AG08395 (cell line): ENCODE measurements around the gene ESR1.
A peak's percentile ranks its signal among the peaks of the same experiment; 100 is the strongest.
"Not testable (repeated sequence)": the region's sequence is repeated elsewhere in the genome, so short reads cannot be mapped to it uniquely, and the experiment has no call there.

ENCODE experiments used
- DNase-seq: peaks from one replicate; pipeline ENCODE4 v3.0.0; 2012; ENCODE audit warnings: mixed read lengths, low spot score

ESR1 gene

GRCh38 chr6:152135755-152136448 lies 328.4 kb downstream of the ESR1 start:
- no peak for DNase-seq

GRCh38 chr6:152136449-152136825 lies 329.0 kb downstream of the ESR1 start:
- DNase-seq, result no peak

GRCh38 chr6:152138344-152138743 lies 330.9 kb downstream of the ESR1 start:
- DNase-seq, result not testable (repeated sequence)

GRCh38 chr6:152142105-152142504 lies 334.6 kb downstream of the ESR1 start:
- no peak for DNase-seq

GRCh38 chr6:152143359-152143758 lies 335.9 kb downstream of the ESR1 start:
- no peak for DNase-seq

- DNase-seq, result peak; percentile 77
These were observed 338.9 kb downstream of the ESR1 start for GRCh38 chr6:152146385-152146784.

GRCh38 chr6:152147269-152147668 lies 339.8 kb downstream of the ESR1 start:
- DNase-seq, result no peak

- DNase-seq, result no peak
These were observed 340.9 kb downstream of the ESR1 start for GRCh38 chr6:152148412-152148811.

GRCh38 chr6:152150196-152150595 lies 342.7 kb downstream of the ESR1 start:
- DNase-seq, result no peak

- DNase-seq, result peak; percentile 12
These were observed 344.4 kb downstream of the ESR1 start for GRCh38 chr6:152151920-152152319.

GRCh38 chr6:152154559-152155356 lies 347.3 kb downstream of the ESR1 start:
- no peak for DNase-seq

GRCh38 chr6:152155792-152156191 lies 348.3 kb downstream of the ESR1 start:
- DNase-seq, result no peak

GRCh38 chr6:152160346-152160745 lies 352.9 kb downstream of the ESR1 start:
- DNase-seq, result no peak

GRCh38 chr6:152161501-152161900 lies 354.0 kb downstream of the ESR1 start:
- DNase-seq, result no peak

- DNase-seq, result no peak
These were observed 357.5 kb downstream of the ESR1 start for GRCh38 chr6:152164957-152165356.

- DNase-seq, result no peak
These were observed 359.0 kb downstream of the ESR1 start for GRCh38 chr6:152166497-152166896.

- DNase-seq, result no peak
These were observed 359.4 kb downstream of the ESR1 start for GRCh38 chr6:152166897-152167296.

GRCh38 chr6:152167641-152168603 lies 360.4 kb downstream of the ESR1 start:
- DNase-seq, result no peak

- DNase-seq, result no peak
These were observed 362.8 kb downstream of the ESR1 start for GRCh38 chr6:152170313-152170701.

GRCh38 chr6:152170702-152171667 lies 363.5 kb downstream of the ESR1 start:
- DNase-seq, result no peak

GRCh38 chr6:152173321-152173720 lies 365.8 kb downstream of the ESR1 start:
- DNase-seq, result peak; percentile 29
